ENCODE data around the gene GPC6.
"Not testable (repeated sequence)": the region's sequence is repeated elsewhere in the genome, so short reads cannot be mapped to it uniquely, and the experiment has no call there.

GPC6 gene

GRCh38 chr13:94209117-94209516 is 982.5 kb downstream of the GPC6 start:
- no peaks in the 10 kb centered on the region for H3K9me3 ChIP-seq (ENCODE audit: control insufficient read depth, insufficient read depth, low read depth, low read length)
- ChIA-PET CTCF (no interaction called here), POLR2A (no interaction called here)
- H3K36me3 ChIP-seq (ENCODE audit: control insufficient read depth in 2 of 2, insufficient read depth in 1 of 2, low read length in 2 of 2) = no peaks in the 10 kb centered on the region
- TF ChIP-seq ZNF521 (tag by site-specific recombination; IDR thresholded peaks at IDR 0.05) (no peak), ZNF175 (tag by site-specific recombination; IDR thresholded peaks at IDR 0.05) (no peak), AEBP2 (tag by site-specific recombination; IDR thresholded peaks at IDR 0.05; ENCODE audit: borderline replicate concordance) (no peak), ZNF138 (tag by site-specific recombination; IDR thresholded peaks at IDR 0.05; ENCODE audit: borderline replicate concordance) (no peak), MEIS1 (CRISPR knock-in tag; IDR thresholded peaks at IDR 0.05; ENCODE audit: borderline replicate concordance) (no peak), TRIM28 (IDR thresholded peaks at IDR 0.05; ENCODE audit: borderline replicate concordance, low read length) (peak; percentile 77; the same call in 1 of the 2 replicates), ZNF571 (tag by site-specific recombination; IDR thresholded peaks at IDR 0.05) (no peak), ZNF555 (tag by site-specific recombination; conservative IDR thresholded peaks at IDR 0.05) (no peak), ZNF707 (tag by site-specific recombination; IDR thresholded peaks at IDR 0.05) (no peak), ZNF76 (tag by site-specific recombination; IDR thresholded peaks at IDR 0.05; ENCODE audit: borderline replicate concordance, low read depth) (no peak), HIC1 (tag by site-specific recombination; IDR thresholded peaks at IDR 0.05) (peak; percentile 81), ZNF580 (tag by site-specific recombination; IDR thresholded peaks at IDR 0.05) (no peak), HOXD13 (CRISPR knock-in tag; IDR thresholded peaks at IDR 0.05; ENCODE audit: borderline replicate concordance) (no peak), ZNF670 (tag by site-specific recombination; IDR thresholded peaks at IDR 0.05; ENCODE audit: low read depth) (no peak), PRDM6 (tag by site-specific recombination; IDR thresholded peaks at IDR 0.05) (0 out of 2 replicates have a peak, but pooled peaks have one; percentile 46), MYNN (tag by site-specific recombination; IDR thresholded peaks at IDR 0.05; ENCODE audit: borderline replicate concordance) (no peak), ELK4 (IDR thresholded peaks at IDR 0.05; ENCODE audit: borderline replicate concordance, low read depth, low read length) (no peak), ZNF560 (tag by site-specific recombination; IDR thresholded peaks at IDR 0.05; ENCODE audit: borderline replicate concordance) (no peak), PRDM10 (tag by site-specific recombination; IDR thresholded peaks at IDR 0.05) (no peak), ZNF792 (tag by site-specific recombination; IDR thresholded peaks at IDR 0.05) (no peak), ZFP69B (tag by site-specific recombination; IDR thresholded peaks at IDR 0.05) (no peak), ZNF350 (tag by site-specific recombination; IDR thresholded peaks at IDR 0.05) (no peak)
- no peak overlapping the region for H3K27ac ChIP-seq (ENCODE audit: extremely low read depth, low read depth, low read length)
- H3K4me1 ChIP-seq (ENCODE audit: control insufficient read depth, insufficient read depth, low read length) = no peaks in the 10 kb centered on the region
- no peak overlapping the region for H3K4me3 ChIP-seq (ENCODE audit: low read depth, low read length)

- POLR2A ChIA-PET; H3K9me3 ChIP-seq (ENCODE audit: control insufficient read depth, insufficient read depth, low read depth, low read length); H3K4me3 ChIP-seq (ENCODE audit: low read depth, low read length); H3K27ac ChIP-seq (ENCODE audit: extremely low read depth, low read depth, low read length); CTCF ChIA-PET; H3K4me1 ChIP-seq (ENCODE audit: control insufficient read depth, insufficient read depth, low read length); H3K36me3 ChIP-seq (ENCODE audit: control insufficient read depth in 2 of 2, insufficient read depth in 1 of 2, low read length in 2 of 2): not testable (repeated sequence)
Measured at GRCh38 chr13:94209913-94210312, 983.3 kb downstream of the GPC6 start.
